Activated CD4-positive, alpha-beta T cell treated with anti-CD3 and anti-CD28 coated beads, Interleukin-2, amount 50 U/mL, for 1 hour (primary cell): ENCODE results near the gene PLAAT3.
"Not testable (repeated sequence)": the region's sequence is repeated elsewhere in the genome, so short reads cannot be mapped to it uniquely, and the experiment has no call there.

Source experiments
- DNase-seq: peaks from one replicate; pipeline ENCODE4 v3.0.0-alpha.2; 2020

Gene PLAAT3

GRCh38 chr11:63614136-63614671 is at the start of gene PLAAT3:
TSS of gene PLAAT3 (minus strand) at chr11:63614433. CDS start at chr11:63614014, 419 bp downstream.
- peak; percentile 13 for DNase-seq

GRCh38 chr11:63663809-63664208 is 49.6 kb upstream of the PLAAT3 start:
- DNase-seq, result no peak

GRCh38 chr11:63660972-63661371 is 46.7 kb upstream of the PLAAT3 start:
- no peak for DNase-seq

- DNase-seq, result no peak
Observed at GRCh38 chr11:63652671-63653070, 38.4 kb upstream of the PLAAT3 start.

GRCh38 chr11:63643205-63643604 is 29.0 kb upstream of the PLAAT3 start:
- DNase-seq, result no peak

- no peak for DNase-seq
Observed at GRCh38 chr11:63641727-63642126, 27.5 kb upstream of the PLAAT3 start.

GRCh38 chr11:63639199-63639832 is 25.1 kb upstream of the PLAAT3 start:
- DNase-seq, result no peak

- not testable (repeated sequence) for DNase-seq
Observed at GRCh38 chr11:63638436-63638835, 24.2 kb upstream of the PLAAT3 start.

- peak; percentile 75 for DNase-seq
Observed at GRCh38 chr11:63635762-63636465, 21.7 kb upstream of the PLAAT3 start.

- DNase-seq, result no peak
Observed at GRCh38 chr11:63629426-63629825, 15.2 kb upstream of the PLAAT3 start.

- DNase-seq, result no peak
Observed at GRCh38 chr11:63623513-63624140, 9.4 kb upstream of the PLAAT3 start.

- DNase-seq, result no peak
Observed at GRCh38 chr11:63622323-63622722, 8.1 kb upstream of the PLAAT3 start.

- DNase-seq, result no peak
Observed at GRCh38 chr11:63621071-63621470, 6.8 kb upstream of the PLAAT3 start.

GRCh38 chr11:63619967-63620366 is 5.7 kb upstream of the PLAAT3 start:
- DNase-seq, result no peak

GRCh38 chr11:63617686-63618085 is 3.5 kb upstream of the PLAAT3 start:
- DNase-seq, result not testable (repeated sequence)

GRCh38 chr11:63616953-63617352 is 2.7 kb upstream of the PLAAT3 start:
- DNase-seq, result no peak

GRCh38 chr11:63613517-63614135 is 607 bp downstream of the PLAAT3 start:
- DNase-seq, result peak; percentile 39

GRCh38 chr11:63612181-63612580 is 2.1 kb downstream of the PLAAT3 start:
- no peak for DNase-seq

GRCh38 chr11:63611395-63611747 is 2.9 kb downstream of the PLAAT3 start:
- DNase-seq, result no peak

- DNase-seq, result no peak
Observed at GRCh38 chr11:63610604-63611394, 3.4 kb downstream of the PLAAT3 start.

- no peak for DNase-seq
Observed at GRCh38 chr11:63609971-63610580, 4.2 kb downstream of the PLAAT3 start.

- DNase-seq, result no peak
Observed at GRCh38 chr11:63609536-63609935, 4.7 kb downstream of the PLAAT3 start.
